VCaP (cell line): Measurements from ENCODE around the gene USP30.

Source experiments
- H3K27ac ChIP-seq: fragments of 450-650 bp; 2 replicates; pipeline ENCODE4 v1.5.1; 2017
- TF ChIP-seq, protein P1 (sequence below): fragments of 450-650 bp; conservative IDR thresholded peaks from 2 replicates; pipeline ENCODE4 v1.5.1; 2017; ENCODE audit warnings: mild to moderate bottlenecking, moderate library complexity

Gene USP30

DNA sequence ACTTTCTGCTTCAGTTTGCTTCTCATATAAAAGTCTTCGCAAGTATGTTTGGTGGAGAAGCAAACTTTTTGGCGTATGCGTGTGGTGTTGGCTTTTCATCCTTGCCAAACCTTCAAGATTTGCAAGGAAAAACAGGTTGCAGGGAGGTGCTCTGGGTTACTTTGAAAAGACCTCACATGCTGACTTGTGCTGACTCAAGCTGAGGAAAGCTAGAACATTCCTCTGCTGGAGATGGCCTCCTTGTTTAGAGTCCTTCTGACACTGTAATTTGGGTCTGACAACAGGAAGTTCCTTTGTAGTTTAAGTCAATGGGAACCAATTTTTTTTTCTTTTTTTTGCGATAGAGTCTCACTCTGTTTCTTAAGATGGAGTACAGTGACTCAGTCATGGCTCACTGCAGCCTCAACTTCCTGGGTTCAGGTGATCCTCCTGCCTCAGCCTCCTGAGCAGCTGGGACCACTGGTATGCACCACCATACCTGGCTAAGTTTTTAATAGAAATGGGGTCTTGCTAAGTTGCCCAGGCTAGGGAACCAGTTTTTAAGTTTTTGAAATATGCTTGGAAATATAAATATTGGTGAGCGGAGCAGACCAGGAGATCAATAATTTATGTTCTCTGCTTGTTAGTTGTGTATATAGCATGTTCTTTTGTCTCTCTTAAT, 61.4 kb downstream of the USP30 start:
- TF ChIP-seq, protein P1, sequence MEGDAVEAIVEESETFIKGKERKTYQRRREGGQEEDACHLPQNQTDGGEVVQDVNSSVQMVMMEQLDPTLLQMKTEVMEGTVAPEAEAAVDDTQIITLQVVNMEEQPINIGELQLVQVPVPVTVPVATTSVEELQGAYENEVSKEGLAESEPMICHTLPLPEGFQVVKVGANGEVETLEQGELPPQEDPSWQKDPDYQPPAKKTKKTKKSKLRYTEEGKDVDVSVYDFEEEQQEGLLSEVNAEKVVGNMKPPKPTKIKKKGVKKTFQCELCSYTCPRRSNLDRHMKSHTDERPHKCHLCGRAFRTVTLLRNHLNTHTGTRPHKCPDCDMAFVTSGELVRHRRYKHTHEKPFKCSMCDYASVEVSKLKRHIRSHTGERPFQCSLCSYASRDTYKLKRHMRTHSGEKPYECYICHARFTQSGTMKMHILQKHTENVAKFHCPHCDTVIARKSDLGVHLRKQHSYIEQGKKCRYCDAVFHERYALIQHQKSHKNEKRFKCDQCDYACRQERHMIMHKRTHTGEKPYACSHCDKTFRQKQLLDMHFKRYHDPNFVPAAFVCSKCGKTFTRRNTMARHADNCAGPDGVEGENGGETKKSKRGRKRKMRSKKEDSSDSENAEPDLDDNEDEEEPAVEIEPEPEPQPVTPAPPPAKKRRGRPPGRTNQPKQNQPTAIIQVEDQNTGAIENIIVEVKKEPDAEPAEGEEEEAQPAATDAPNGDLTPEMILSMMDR, result no peak
- H3K27ac ChIP-seq, result peak overlapping the region; percentile 30

DNA sequence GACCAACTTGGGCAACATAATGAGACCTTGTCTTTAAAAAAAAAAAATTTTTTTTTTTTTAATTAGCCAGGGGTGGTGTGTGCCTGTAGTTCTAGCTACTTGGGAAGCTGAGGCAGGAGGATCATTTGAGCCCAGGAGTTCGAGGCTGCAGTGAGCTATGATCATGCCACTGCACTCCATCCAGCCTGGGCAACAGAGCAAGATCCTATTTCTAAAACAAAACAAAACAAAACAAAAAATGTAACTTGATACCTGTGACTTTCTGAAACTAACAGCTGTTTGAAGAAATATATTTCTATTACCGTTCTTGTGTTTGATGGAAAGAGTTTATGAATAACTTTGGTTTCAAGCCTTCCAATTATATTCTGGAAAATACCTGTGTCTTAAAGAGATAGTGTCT, 62.3 kb downstream of the USP30 start:
- no peak overlapping the region for H3K27ac ChIP-seq
- TF ChIP-seq, protein P1, result no peak

DNA sequence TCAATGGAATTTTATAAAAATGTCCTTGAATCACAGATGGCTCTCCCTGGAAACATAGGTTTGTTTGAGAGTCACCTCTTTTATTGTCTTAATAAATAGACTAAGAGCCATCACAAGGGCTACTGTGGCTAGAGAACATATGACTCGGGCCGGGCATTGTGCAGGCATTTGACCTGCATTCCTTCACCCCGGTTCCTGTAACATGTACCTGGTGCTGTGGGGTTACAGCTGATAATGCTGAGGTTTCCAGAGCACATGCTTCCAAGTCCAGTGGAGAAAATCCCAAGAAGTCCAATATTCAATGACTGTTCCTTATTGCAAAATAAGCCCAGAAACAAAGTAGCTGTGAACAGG, 63.0 kb downstream of the USP30 start:
- TF ChIP-seq, protein P1, result no peak
- no peak overlapping the region for H3K27ac ChIP-seq

DNA sequence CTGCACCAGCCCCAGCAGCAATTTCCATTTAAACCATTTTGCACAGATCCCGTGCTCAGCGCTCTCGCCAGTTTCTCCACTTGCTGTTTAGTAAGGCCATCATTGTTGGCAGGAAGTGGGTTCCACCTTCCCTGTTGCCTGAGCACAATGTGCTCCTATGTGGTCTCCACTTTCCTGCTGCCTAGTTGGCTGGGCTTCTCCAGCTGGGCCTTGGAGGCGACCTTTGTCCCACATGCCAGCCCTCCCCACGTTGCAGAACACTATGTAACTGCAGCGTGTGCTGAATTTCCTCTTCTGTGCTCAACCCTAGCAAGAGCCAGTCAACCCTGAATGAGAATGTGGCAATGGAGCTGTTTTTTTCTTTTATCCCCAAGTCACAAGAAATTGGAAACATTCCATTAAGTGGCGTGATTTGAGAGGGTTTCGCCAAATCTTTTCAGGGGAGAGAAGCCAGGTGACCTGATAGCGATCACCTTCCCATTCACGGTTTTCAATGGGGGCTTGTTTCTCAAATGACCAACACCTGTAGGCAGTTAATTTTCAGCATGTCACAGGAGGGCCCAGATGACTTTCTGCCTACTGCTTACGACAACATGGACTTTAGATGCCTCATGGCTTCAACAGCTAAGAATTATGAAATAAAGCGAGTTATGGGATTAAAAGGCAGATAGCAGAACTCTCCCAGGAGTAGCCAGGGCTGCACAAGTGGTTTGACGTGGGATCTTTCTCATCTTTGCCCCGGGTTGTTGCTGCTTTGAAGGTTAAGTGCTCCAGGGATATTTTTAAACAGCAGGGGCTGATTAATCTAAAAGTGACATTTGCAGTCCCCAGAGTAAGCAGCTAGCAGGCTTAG, 63.6 kb downstream of the USP30 start, which contains the start of gene ACACB:
Gene ACACB, plus strand, starts transcription at position 830 of the 853 bp plus-strand sequence. CDS start 22,819 bp downstream, outside the sequence.
- no peak within 1 kb of the TSS for H3K27ac ChIP-seq
- TF ChIP-seq, protein P1, result no peak

DNA sequence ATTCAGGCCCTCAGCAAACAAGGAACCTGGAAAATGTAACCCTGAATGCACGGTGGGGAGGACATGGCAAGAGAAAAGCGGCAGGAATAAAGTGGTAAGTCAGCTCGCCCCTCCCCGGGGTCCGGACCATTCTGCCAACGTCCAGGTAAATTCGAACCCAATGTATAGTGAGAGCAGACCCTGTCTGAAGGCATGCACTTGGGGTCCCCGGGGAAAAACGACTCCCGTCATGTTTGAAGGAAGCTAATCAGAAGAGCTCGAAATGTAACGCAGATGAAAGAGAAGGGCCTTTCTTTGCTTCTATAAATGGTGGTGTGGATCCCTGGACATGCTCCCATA, 64.2 kb downstream of the USP30 start:
- H3K27ac ChIP-seq, result no peak overlapping the region
- TF ChIP-seq, protein P1, result no peak

DNA sequence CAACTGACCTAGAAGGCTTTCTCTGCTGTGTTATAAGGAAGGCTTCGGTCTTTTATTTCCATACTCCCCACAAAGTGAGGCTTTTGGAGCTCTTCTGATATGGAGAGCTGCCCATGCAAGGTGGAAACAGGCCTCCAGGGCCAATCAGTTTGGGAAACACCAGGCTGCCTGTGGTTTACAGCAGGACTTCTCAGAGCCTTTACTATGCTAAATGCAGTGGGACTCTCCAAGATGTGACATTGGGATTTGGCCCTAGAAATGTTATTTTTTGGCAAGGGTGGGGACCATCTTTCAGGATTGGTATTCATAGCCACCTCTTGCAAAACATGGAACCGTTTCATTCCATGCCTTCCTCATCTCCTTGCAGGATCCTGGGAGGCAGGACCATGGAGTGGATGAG, 67.7 kb downstream of the USP30 start:
- no peak overlapping the region for H3K27ac ChIP-seq
- TF ChIP-seq, protein P1, result no peak

DNA sequence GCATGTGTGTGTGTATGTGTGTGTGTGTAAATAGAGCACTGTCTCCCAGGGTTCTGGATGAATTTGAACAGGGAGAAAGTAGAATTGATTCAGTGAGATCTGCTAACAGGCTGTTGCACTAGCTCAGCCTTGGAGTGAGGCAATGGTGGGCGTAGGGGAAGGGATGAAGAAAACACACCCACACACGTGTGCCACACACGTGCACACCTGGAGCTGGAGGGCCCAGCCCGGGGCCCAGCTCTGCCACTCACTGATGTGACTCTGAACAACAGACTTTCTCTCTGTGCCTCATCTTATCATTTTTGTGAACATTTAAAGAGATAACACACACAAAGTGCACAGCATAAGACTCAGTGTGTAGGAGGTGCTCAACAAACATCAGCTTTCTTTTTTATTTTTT, 68.2 kb downstream of the USP30 start:
- TF ChIP-seq, protein P1, result no peak
- no peak overlapping the region for H3K27ac ChIP-seq
